ENCODE data around the gene PDE3A. TPM values are rescaled to one million over a fixed set of nuclear protein-coding genes. Genes with fewer than 3 reads are reported as not detected.

PDE3A gene
- total RNA-seq, 6 experiments from 2014 or later: 0.79 to 2.4 (median 1.3) TPM

GRCh38 chr12:20561871-20562270, 193.5 kb downstream of the PDE3A start:
- ATAC-seq: no peak
- no peak for DNase-seq
- Histone ChIP-seq H3K36me3 (no peaks in the 10 kb centered on the region), H3K27me3 (no peaks in the 10 kb centered on the region), H3K9me3 (no peaks in the 10 kb centered on the region), H3K4me3 (no peak overlapping the region), H3K27ac (no peak overlapping the region), H3K4me1 (no peaks in the 10 kb centered on the region)
- WGBS (ENCODE audit: insufficient coverage, low coverage, low lambda C conversion rate, missing lambda C conversion rate): 92% methylated on average over 3 of the region's 3 CpGs
- intact Hi-C loops (cut with DNase I): no loop called here
- TF ChIP-seq POLR2A (IDR thresholded peaks at IDR 0.05): no peak
- TF ChIP-seq CTCF (IDR thresholded peaks at IDR 0.05): no peak

GRCh38 chr12:20567413-20567812, 199.1 kb downstream of the PDE3A start:
- H3K27ac ChIP-seq: no peak overlapping the region
- intact Hi-C loops (cut with DNase I): no loop called here
- H3K27me3 ChIP-seq: no peaks in the 10 kb centered on the region
- no peak for ATAC-seq
- no peak overlapping the region for H3K4me3 ChIP-seq
- no peaks in the 10 kb centered on the region for H3K4me1 ChIP-seq
- no peak for TF ChIP-seq CTCF (IDR thresholded peaks at IDR 0.05)
- TF ChIP-seq POLR2A (IDR thresholded peaks at IDR 0.05): no peak
- no peaks in the 10 kb centered on the region for H3K36me3 ChIP-seq
- H3K9me3 ChIP-seq: no peaks in the 10 kb centered on the region
- DNase-seq: no peak

- no peak for ATAC-seq
- no peaks in the 10 kb centered on the region for H3K4me1 ChIP-seq
- no peak overlapping the region for H3K27ac ChIP-seq
- DNase-seq: no peak
- H3K9me3 ChIP-seq: no peaks in the 10 kb centered on the region
- no peaks in the 10 kb centered on the region for H3K36me3 ChIP-seq
- intact Hi-C loops (cut with DNase I): no loop called here
- TF ChIP-seq CTCF (IDR thresholded peaks at IDR 0.05): no peak
- no peaks in the 10 kb centered on the region for H3K27me3 ChIP-seq
- 57% methylated on average over 5 of the region's 5 CpGs for WGBS (ENCODE audit: insufficient coverage, low coverage, low lambda C conversion rate, missing lambda C conversion rate)
- no peak overlapping the region for H3K4me3 ChIP-seq
Measured at GRCh38 chr12:20572451-20572850, 204.1 kb downstream of the PDE3A start.

GRCh38 chr12:20576528-20576927, 208.2 kb downstream of the PDE3A start:
- ATAC-seq (no peak), DNase-seq (no peak)
- Histone ChIP-seq H3K27ac (no peak overlapping the region), H3K9me3 (no peaks in the 10 kb centered on the region), H3K4me1 (no peaks in the 10 kb centered on the region), H3K27me3 (no peaks in the 10 kb centered on the region), H3K36me3 (no peaks in the 10 kb centered on the region), H3K4me3 (no peak overlapping the region)
- WGBS (ENCODE audit: insufficient coverage, low coverage, low lambda C conversion rate, missing lambda C conversion rate): 56% methylated on average over 3 of the region's 3 CpGs
- no peak for TF ChIP-seq CTCF (IDR thresholded peaks at IDR 0.05)
- TF ChIP-seq POLR2A (IDR thresholded peaks at IDR 0.05): no peak
- intact Hi-C loops (cut with DNase I): no loop called here

- no peak for ATAC-seq
- H3K4me1 ChIP-seq: no peaks in the 10 kb centered on the region
- no peak overlapping the region for H3K27ac ChIP-seq
- H3K4me3 ChIP-seq: no peak overlapping the region
- TF ChIP-seq CTCF (IDR thresholded peaks at IDR 0.05): no peak
- no peaks in the 10 kb centered on the region for H3K27me3 ChIP-seq
- DNase-seq: no peak
- WGBS (ENCODE audit: insufficient coverage, low coverage, low lambda C conversion rate, missing lambda C conversion rate): 40% methylated on average over 2 of the region's 2 CpGs
- intact Hi-C loops (cut with DNase I): no loop called here
- H3K36me3 ChIP-seq: no peaks in the 10 kb centered on the region
- H3K9me3 ChIP-seq: no peaks in the 10 kb centered on the region
Measured at GRCh38 chr12:20577054-20577453, 208.7 kb downstream of the PDE3A start.
